Fibroblast of mammary gland (primary cell): Measurements from ENCODE around the gene SOCS3.
A peak's percentile ranks its signal among the peaks of the same experiment; 100 is the strongest.

Source experiments
- DNase-seq: peaks from one replicate; pipeline ENCODE4 v3.0.0-alpha.2; 2010; ENCODE audit warnings: low read depth
- H3K4me3 ChIP-seq: 2 replicates; pipeline ENCODE4 v1.5.1; 2011; ENCODE audit warnings: low read depth, mild to moderate bottlenecking, low read length, moderate library complexity; ENCODE audit not compliant: control insufficient read depth
- CTCF ChIP-seq: conservative IDR thresholded peaks from 2 replicates; pipeline ENCODE4 v1.5.1; 2011; ENCODE audit warnings: low read depth, low read length, inconsistent platforms; ENCODE audit not compliant: control insufficient read depth, insufficient read depth

The SOCS3 gene

DNA sequence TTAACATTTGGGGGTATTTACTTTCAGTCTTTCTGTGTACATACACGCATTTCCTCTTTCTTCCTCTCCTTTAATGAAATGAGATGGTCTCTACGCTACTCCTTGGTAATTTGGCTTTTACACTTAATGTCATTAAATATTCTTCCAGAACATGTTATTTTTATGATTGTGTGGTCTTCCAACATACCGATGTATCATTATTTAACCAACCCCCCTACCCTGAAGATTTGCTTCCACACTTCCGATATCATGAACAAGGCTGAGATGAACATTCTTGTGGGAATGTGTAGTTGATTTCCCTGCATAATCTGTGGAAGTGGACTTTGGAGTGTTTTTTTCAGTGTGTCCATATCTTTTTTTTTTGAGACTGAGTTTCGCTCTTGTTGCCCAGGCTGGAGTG is 16.3 kb upstream of the SOCS3 start:
- H3K4me3 ChIP-seq = peak overlapping the region; percentile 7
- DNase-seq = no peak
- TF ChIP-seq CTCF = no peak

DNA sequence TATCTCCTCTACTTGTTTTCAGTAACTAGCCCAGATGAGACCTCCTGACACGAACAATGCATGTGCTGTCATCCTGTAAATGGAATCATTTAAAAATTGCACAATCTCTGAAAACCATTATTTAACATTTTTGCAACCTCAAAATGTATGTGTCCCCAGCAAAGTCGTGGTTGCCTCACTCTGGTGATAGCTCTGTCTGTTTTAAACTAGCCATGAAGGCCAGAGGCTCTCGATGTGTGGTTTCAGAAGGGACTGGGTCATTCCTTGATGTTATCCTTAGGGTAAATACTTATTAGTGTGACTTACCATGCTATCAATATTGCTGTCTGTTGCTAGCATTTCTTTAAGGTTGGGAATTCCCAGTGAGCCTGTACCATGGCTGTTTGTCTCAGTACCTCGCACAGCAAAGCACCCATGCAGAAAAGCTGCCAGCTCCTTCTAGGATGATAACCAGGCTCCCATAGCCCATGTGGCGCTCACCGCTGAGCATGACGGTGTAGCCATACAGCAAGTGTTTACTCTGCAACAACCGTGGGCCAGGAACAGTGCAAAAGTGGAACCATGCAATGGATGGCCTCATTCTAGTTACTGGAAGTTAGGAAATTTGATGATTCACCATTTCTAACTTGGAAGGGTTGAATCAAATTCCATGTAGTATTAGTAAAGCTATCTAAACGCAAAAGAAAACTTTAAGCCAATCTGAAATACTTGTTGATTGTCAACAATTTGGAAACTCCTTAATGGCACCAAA is 15.7 kb upstream of the SOCS3 start:
- peak; percentile 99 for DNase-seq
- peak overlapping the region; percentile 7 for H3K4me3 ChIP-seq
- no peak for TF ChIP-seq CTCF

DNA sequence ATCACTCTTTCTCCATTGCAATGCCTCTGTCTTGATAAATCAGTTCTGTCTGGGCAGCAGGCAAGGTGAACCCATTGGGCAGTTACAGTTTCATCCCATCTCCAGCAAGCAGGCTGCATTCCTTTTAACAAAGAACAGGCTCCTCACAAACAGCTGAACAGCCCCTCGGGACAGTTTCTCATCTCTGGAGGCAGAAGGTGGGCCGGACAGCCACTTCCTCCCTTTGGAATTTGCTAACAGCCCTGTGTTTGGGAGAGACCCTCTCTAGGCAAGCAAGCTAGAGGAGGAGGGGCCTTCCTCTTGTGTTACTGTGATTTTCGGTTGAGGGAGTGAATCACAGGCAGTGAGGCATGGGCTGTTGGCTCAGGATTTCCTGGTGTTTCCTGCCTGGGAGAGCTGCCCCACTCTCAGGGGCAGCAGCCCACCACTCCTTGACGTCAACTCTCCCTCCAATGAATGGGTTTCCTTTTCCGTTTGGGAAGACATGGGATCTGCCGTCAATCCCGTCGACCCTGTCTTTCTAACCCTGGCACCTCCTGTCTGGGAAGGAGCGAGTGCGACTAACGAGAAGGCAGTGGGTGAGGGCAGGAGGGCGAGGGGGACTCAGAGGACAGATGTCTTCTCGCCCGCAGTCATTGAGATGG is 14.9 kb upstream of the SOCS3 start:
- peak; percentile 91 for DNase-seq
- no peak overlapping the region for H3K4me3 ChIP-seq
- TF ChIP-seq CTCF = no peak

- H3K4me3 ChIP-seq = no peak overlapping the region
- TF ChIP-seq CTCF = no peak
- DNase-seq = no peak
Measured at GRCh38 chr17:78374189-78374588, 14.3 kb upstream of the SOCS3 start.

DNA sequence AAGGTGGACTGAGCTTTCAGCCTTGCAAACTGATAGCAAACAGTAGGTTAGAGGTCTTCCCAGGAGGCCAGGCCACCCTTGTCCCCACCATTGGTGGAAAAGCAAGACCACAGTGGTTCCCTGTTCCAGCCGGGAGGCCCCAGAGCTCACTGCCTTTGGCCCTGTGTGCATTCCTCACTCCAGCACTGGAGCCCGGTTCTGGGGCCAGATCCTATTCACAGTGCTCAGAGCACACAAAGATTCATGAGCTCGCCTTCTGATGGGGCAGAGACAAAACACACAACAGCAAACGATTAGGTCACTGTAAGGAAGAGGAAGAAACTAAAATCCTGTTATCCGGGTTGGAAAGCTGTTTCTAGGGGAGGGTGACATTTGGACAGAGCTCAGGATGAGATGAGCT is 13.0 kb upstream of the SOCS3 start:
- TF ChIP-seq CTCF = no peak
- no peak overlapping the region for H3K4me3 ChIP-seq
- no peak for DNase-seq

DNA sequence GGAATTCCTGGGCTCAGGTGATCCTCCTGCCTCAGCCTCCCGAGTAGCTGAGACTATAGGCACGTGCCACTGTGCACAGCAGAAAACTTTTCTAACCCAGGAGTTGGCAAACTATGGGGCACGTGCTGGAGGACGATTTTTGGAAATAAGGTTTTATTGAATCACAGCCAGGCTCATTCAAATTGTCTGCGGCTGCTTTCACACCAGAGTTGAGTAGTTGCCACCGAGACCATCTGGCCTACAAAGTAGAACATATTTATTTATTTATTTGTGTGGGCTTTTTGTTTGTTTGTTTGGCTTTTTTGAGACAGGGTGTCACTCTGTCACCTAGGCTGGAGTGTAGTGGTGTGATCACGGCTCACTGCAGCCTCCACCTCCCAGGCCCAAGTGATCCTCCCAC is 11.2 kb upstream of the SOCS3 start:
- no peak for TF ChIP-seq CTCF
- no peak for DNase-seq
- H3K4me3 ChIP-seq = no peak overlapping the region
